Right atrium auricular region (tissue), 2 donors: ENCODE measurements around the gene GRM7. TPM values are rescaled to one million over a fixed set of nuclear protein-coding genes. Genes with fewer than 3 reads are reported as not detected.

Source experiments
- DNase-seq: peaks from one replicate; pipeline ENCODE4 v3.0.0-alpha.2; 2019; ENCODE audit warnings: low spot score
- H3K27ac ChIP-seq, 2 donors: fragments of 200-600 bp; sonication (generic); 1 replicate in 1 of 2; 2 replicates in 1 of 2; pipeline ENCODE4 v1.5.1; 2016 to 2019
- H3K27me3 ChIP-seq, 2 donors: fragments of 200-600 bp; sonication (generic); one replicate each; pipeline versions ENCODE4 v1.5.1 to v1.6.0; 2017 to 2019
- H3K36me3 ChIP-seq: fragments of 200-600 bp; sonication (generic); one replicate; pipeline ENCODE4 v1.5.1; 2016
- H3K4me1 ChIP-seq, 2 donors: fragments of 200-600 bp; sonication (generic); one replicate each; pipeline versions ENCODE4 v1.5.1 to v1.6.0; 2017 to 2019
- H3K4me3 ChIP-seq, 2 donors: fragments of 200-600 bp; sonication (generic); 1 replicate in 1 of 2; 2 replicates in 1 of 2; pipeline ENCODE4 v1.5.1; 2017 to 2019; ENCODE audit warnings: mild to moderate bottlenecking in 1 of 2, moderate library complexity in 1 of 2
- H3K9me3 ChIP-seq, 2 donors: fragments of 200-600 bp; sonication (generic); one replicate each; pipeline ENCODE4 v1.5.1; 2019
- CTCF ChIP-seq, 2 donors: fragments of 200-600 bp; sonication (generic); IDR thresholded peaks; one replicate each; pipeline ENCODE4 v1.5.1; 2019; ENCODE audit warnings: antibody characterized with exemption in 2 of 2
- total RNA-seq, 2 donors: library from RNA; depleted of rRNA; stranded (reverse); fragments of >200 nt; gene quantifications; one replicate each; pipeline ENCODE4 v1.1.0, GENCODE V29; 2016

Gene GRM7
- total RNA-seq, 2 donors from 2014 or later, result not detected

GRCh38 chr3:7209098-7209497 is 348.2 kb downstream of the GRM7 start:
- Histone ChIP-seq H3K27me3 (no peaks in the 10 kb centered on the region), H3K4me1 (no peaks in the 10 kb centered on the region), H3K36me3 (no peaks in the 10 kb centered on the region), H3K9me3 (no peaks in the 10 kb centered on the region), H3K27ac (no peak overlapping the region), H3K4me3 (no peak overlapping the region)
- no peak for TF ChIP-seq CTCF (IDR thresholded peaks at IDR 0.05)
- DNase-seq, result no peak

GRCh38 chr3:7211740-7212139 is 350.8 kb downstream of the GRM7 start:
- no peaks in the 10 kb centered on the region for H3K36me3 ChIP-seq
- H3K27me3 ChIP-seq, result no peaks in the 10 kb centered on the region
- no peaks in the 10 kb centered on the region for H3K9me3 ChIP-seq
- H3K4me3 ChIP-seq, result no peak overlapping the region
- no peak for TF ChIP-seq CTCF (IDR thresholded peaks at IDR 0.05)
- no peak overlapping the region for H3K27ac ChIP-seq
- no peaks in the 10 kb centered on the region for H3K4me1 ChIP-seq
- DNase-seq, result no peak

- no peak for TF ChIP-seq CTCF (IDR thresholded peaks at IDR 0.05)
- Histone ChIP-seq H3K4me3 (no peak overlapping the region), H3K36me3 (no peaks in the 10 kb centered on the region), H3K9me3 (no peaks in the 10 kb centered on the region), H3K27me3 (no peaks in the 10 kb centered on the region), H3K27ac (no peak overlapping the region), H3K4me1 (no peaks in the 10 kb centered on the region)
- DNase-seq, result no peak
These were observed 354.8 kb downstream of the GRM7 start for GRCh38 chr3:7215706-7216105.

GRCh38 chr3:7226393-7226792 is 365.5 kb downstream of the GRM7 start:
- Histone ChIP-seq H3K27ac (no peak overlapping the region), H3K27me3 (no peaks in the 10 kb centered on the region), H3K4me1 (no peaks in the 10 kb centered on the region), H3K36me3 (no peaks in the 10 kb centered on the region), H3K9me3 (no peaks in the 10 kb centered on the region), H3K4me3 (no peak overlapping the region)
- TF ChIP-seq CTCF (IDR thresholded peaks at IDR 0.05), result no peak
- DNase-seq, result no peak

GRCh38 chr3:7238565-7239295 is 377.8 kb downstream of the GRM7 start:
- TF ChIP-seq CTCF (IDR thresholded peaks at IDR 0.05), result no peak
- no peaks in the 10 kb centered on the region for H3K36me3 ChIP-seq
- no peak overlapping the region for H3K27ac ChIP-seq
- H3K27me3 ChIP-seq, result no peaks in the 10 kb centered on the region
- DNase-seq, result no peak
- no peaks in the 10 kb centered on the region for H3K4me1 ChIP-seq
- no peaks in the 10 kb centered on the region for H3K9me3 ChIP-seq
- H3K4me3 ChIP-seq, result no peak overlapping the region
